Loucy (cell line): ENCODE measurements around the gene SLC18A3.

Source experiments
- EZH2phosphoT487 ChIP-seq: fragments of 200-600 bp; IDR thresholded peaks from 2 replicates; pipeline ENCODE4 v1.6.1; 2018; ENCODE audit warnings: antibody characterized with exemption, mild to moderate bottlenecking, moderate library complexity, borderline replicate concordance
- TF ChIP-seq, protein P1 (sequence below): fragments of 200-600 bp; sonication (generic); conservative IDR thresholded peaks from 2 replicates; pipeline ENCODE4 v1.5.1; 2014; ENCODE audit warnings: mild to moderate bottlenecking, antibody characterized with exemption, low read length

DNA sequence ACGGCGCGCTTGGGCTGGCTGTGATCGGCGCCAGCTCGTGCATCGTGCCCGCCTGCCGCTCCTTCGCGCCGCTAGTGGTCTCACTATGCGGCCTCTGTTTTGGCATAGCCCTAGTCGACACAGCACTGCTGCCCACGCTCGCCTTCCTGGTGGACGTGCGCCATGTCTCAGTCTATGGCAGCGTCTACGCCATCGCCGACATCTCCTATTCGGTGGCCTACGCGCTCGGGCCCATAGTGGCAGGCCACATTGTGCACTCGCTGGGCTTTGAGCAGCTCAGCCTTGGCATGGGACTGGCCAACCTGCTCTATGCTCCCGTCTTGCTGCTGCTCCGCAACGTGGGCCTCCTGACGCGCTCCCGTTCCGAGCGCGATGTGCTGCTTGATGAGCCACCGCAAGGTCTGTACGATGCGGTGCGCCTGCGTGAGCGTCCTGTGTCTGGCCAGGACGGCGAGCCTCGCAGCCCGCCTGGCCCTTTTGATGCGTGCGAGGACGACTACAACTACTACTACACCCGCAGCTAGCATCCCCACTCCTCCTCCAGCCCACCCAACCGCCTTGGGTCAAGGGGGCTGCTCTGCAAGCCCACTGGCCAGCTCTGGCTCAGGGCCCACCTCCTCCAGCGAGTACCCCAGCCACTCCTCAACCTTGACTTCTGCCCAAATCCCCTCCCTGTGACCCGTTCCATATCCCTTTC is 1.9 kb downstream of the SLC18A3 start:
- TF ChIP-seq, protein P1, sequence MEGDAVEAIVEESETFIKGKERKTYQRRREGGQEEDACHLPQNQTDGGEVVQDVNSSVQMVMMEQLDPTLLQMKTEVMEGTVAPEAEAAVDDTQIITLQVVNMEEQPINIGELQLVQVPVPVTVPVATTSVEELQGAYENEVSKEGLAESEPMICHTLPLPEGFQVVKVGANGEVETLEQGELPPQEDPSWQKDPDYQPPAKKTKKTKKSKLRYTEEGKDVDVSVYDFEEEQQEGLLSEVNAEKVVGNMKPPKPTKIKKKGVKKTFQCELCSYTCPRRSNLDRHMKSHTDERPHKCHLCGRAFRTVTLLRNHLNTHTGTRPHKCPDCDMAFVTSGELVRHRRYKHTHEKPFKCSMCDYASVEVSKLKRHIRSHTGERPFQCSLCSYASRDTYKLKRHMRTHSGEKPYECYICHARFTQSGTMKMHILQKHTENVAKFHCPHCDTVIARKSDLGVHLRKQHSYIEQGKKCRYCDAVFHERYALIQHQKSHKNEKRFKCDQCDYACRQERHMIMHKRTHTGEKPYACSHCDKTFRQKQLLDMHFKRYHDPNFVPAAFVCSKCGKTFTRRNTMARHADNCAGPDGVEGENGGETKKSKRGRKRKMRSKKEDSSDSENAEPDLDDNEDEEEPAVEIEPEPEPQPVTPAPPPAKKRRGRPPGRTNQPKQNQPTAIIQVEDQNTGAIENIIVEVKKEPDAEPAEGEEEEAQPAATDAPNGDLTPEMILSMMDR: no peak
- no peak for TF ChIP-seq EZH2phosphoT487
